SH-SY5Y (cell line): ENCODE results near the gene SLC38A4.

Experiments used
- GATA2 ChIP-seq: IDR thresholded peaks from 2 replicates; pipeline ENCODE4 v1.6.1; 2011; ENCODE audit warnings: mild to moderate bottlenecking, low read depth, low read length
- GATA3 ChIP-seq: IDR thresholded peaks from 2 replicates; pipeline ENCODE4 v1.6.1; 2011; ENCODE audit warnings: low read depth, mild to moderate bottlenecking, low read length, moderate library complexity

SLC38A4 gene

DNA sequence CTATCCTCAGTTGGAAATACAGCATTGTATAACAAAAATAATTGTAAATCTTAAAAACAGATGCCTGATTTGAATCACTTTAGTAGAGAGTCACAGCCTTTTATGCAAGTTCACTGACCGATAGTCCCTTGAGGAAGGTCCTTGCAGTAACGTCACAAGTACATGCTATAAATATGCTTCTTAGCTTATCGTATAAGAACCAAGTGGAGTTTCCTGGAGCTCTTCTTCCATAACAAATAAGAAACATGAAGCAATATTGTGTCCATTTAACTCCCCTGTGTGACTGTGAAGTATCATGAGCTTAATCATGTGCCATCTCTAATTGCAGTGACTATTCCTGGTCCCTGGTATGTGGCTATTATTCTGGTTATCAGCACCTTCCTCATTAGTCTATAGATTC, 107.9 kb downstream of the SLC38A4 start:
- TF ChIP-seq GATA2 (no peak), GATA3 (no peak)

- no peak for TF ChIP-seq GATA2
- TF ChIP-seq GATA3: no peak
Observed at GRCh38 chr12:46717159-46717558, 108.6 kb downstream of the SLC38A4 start.
